Measurements from ENCODE around the gene ORC4. TPM values are rescaled to one million over a fixed set of nuclear protein-coding genes. Genes with fewer than 3 reads are reported as not detected.
A peak's percentile ranks its signal among the peaks of the same experiment; 100 is the strongest.

ORC4 gene
- total and polyA plus RNA-seq, 5 donors = 13.9 to 55.2 (median 38.6) TPM

GRCh38 chr2:147989809-147990403 is 30.6 kb downstream of the ORC4 start:
- H3K27me3 ChIP-seq (ENCODE audit: control insufficient read depth, insufficient read depth) = no peaks in the 10 kb centered on the region
- H3K9me3 ChIP-seq (ENCODE audit: control insufficient read depth, low read length) = no peaks in the 10 kb centered on the region
- ATAC-seq (peak; percentile 46 to 69), DNase-seq (no peak)
- peaks cover 3% of the 10 kb centered on the region for H3K4me1 ChIP-seq (ENCODE audit: control insufficient read depth, insufficient read depth, low read length)
- no peak overlapping the region for H3K4me3 ChIP-seq (ENCODE audit: low read length)
- no peak overlapping the region for H3K27ac ChIP-seq (ENCODE audit: low read length)
- WGBS = 51% methylated on average over 4 of the region's 4 CpGs
- intact Hi-C loops (cut with DNase I) = no loop called here

- Histone ChIP-seq H3K4me3 (ENCODE audit: low read length) (no peak overlapping the region), H3K9me3 (ENCODE audit: control insufficient read depth, low read length) (no peaks in the 10 kb centered on the region), H3K4me1 (ENCODE audit: control insufficient read depth, insufficient read depth, low read length) (peaks cover 3% of the 10 kb centered on the region), H3K27me3 (ENCODE audit: control insufficient read depth, insufficient read depth) (no peaks in the 10 kb centered on the region), H3K27ac (ENCODE audit: low read length) (no peak overlapping the region)
- DNase-seq (no peak), ATAC-seq (no peak)
- intact Hi-C loops (cut with DNase I) = no loop called here
- WGBS = 92% methylated on average over 3 of the region's 3 CpGs
Measured at GRCh38 chr2:147989102-147989501, 31.4 kb downstream of the ORC4 start.

- intact Hi-C loops (cut with DNase I) = no loop called here
- DNase-seq = no peak
- Histone ChIP-seq H3K9me3 (ENCODE audit: control insufficient read depth, low read length) (no peaks in the 10 kb centered on the region), H3K27ac (ENCODE audit: low read length) (no peak overlapping the region), H3K4me3 (ENCODE audit: low read length) (no peak overlapping the region), H3K27me3 (ENCODE audit: control insufficient read depth, insufficient read depth) (no peaks in the 10 kb centered on the region), H3K4me1 (ENCODE audit: control insufficient read depth, insufficient read depth, low read length) (peaks cover 8% of the 10 kb centered on the region)
- 92% methylated on average over 5 of the region's 5 CpGs for WGBS
- no peak for ATAC-seq
Measured at GRCh38 chr2:147980940-147981528, 39.5 kb downstream of the ORC4 start.

GRCh38 chr2:147977679-147978078 is 42.9 kb downstream of the ORC4 start:
- no peak overlapping the region for H3K27ac ChIP-seq (ENCODE audit: low read length)
- over 99% methylated on average over 3 of the region's 3 CpGs for WGBS
- DNase-seq (no peak), ATAC-seq (peak in 1 of 2 donors; percentile 13)
- no peaks in the 10 kb centered on the region for H3K27me3 ChIP-seq (ENCODE audit: control insufficient read depth, insufficient read depth)
- H3K4me3 ChIP-seq (ENCODE audit: low read length) = no peak overlapping the region
- no peaks in the 10 kb centered on the region for H3K9me3 ChIP-seq (ENCODE audit: control insufficient read depth, low read length)
- intact Hi-C loops (cut with DNase I) = no loop called here
- peaks cover 8% of the 10 kb centered on the region for H3K4me1 ChIP-seq (ENCODE audit: control insufficient read depth, insufficient read depth, low read length)

- H3K9me3 ChIP-seq (ENCODE audit: control insufficient read depth, low read length) = no peaks in the 10 kb centered on the region
- no peak overlapping the region for H3K27ac ChIP-seq (ENCODE audit: low read length)
- H3K4me1 ChIP-seq (ENCODE audit: control insufficient read depth, insufficient read depth, low read length) = peaks cover 8% of the 10 kb centered on the region
- 91% methylated on average over 2 of the region's 2 CpGs for WGBS
- H3K4me3 ChIP-seq (ENCODE audit: low read length) = no peak overlapping the region
- DNase-seq = no peak
- H3K27me3 ChIP-seq (ENCODE audit: control insufficient read depth, insufficient read depth) = no peaks in the 10 kb centered on the region
- ATAC-seq = no peak
- intact Hi-C loops (cut with DNase I) = no loop called here
Measured at GRCh38 chr2:147976102-147976501, 44.4 kb downstream of the ORC4 start.

GRCh38 chr2:147968571-147968970 is 52.0 kb downstream of the ORC4 start:
- H3K4me3 ChIP-seq (ENCODE audit: low read length) = no peak overlapping the region
- no peaks in the 10 kb centered on the region for H3K4me1 ChIP-seq (ENCODE audit: control insufficient read depth, insufficient read depth, low read length)
- H3K9me3 ChIP-seq (ENCODE audit: control insufficient read depth, low read length) = no peaks in the 10 kb centered on the region
- ATAC-seq (no peak), DNase-seq (no peak)
- H3K27me3 ChIP-seq (ENCODE audit: control insufficient read depth, insufficient read depth) = no peaks in the 10 kb centered on the region
- WGBS = 93% methylated on average over 2 of the region's 2 CpGs
- H3K27ac ChIP-seq (ENCODE audit: low read length) = no peak overlapping the region
- intact Hi-C loops (cut with DNase I) = no loop called here

- H3K4me1 ChIP-seq (ENCODE audit: control insufficient read depth, insufficient read depth, low read length) = no peaks in the 10 kb centered on the region
- intact Hi-C loops (cut with DNase I) = no loop called here
- no peak for ATAC-seq
Measured at GRCh38 chr2:147952118-147952517, 68.4 kb downstream of the ORC4 start.

GRCh38 chr2:147945660-147946059 is 74.9 kb downstream of the ORC4 start:
- intact Hi-C loops (cut with DNase I) = loop anchor here in 1 of 4 donors (10.0 kb wide), 1 partner anchor 559 kb away; no protein-coding TSS in a partner anchor
- ATAC-seq (no peak), DNase-seq (no peak)
- WGBS = 23% methylated on average over 1 of the region's 1 CpG
- Histone ChIP-seq H3K27ac (ENCODE audit: low read length) (no peak overlapping the region), H3K4me1 (ENCODE audit: control insufficient read depth, insufficient read depth, low read length) (no peaks in the 10 kb centered on the region), H3K27me3 (ENCODE audit: control insufficient read depth, insufficient read depth) (no peaks in the 10 kb centered on the region), H3K9me3 (ENCODE audit: control insufficient read depth, low read length) (no peaks in the 10 kb centered on the region), H3K4me3 (ENCODE audit: low read length) (no peak overlapping the region)

More at GRCh38 chr2:147952118-147952517, 68.4 kb downstream of the ORC4 start:
- no peak for DNase-seq
- Histone ChIP-seq H3K27me3 (ENCODE audit: control insufficient read depth, insufficient read depth) (no peaks in the 10 kb centered on the region), H3K4me3 (ENCODE audit: low read length) (no peak overlapping the region), H3K27ac (ENCODE audit: low read length) (no peak overlapping the region), H3K9me3 (ENCODE audit: control insufficient read depth, low read length) (no peaks in the 10 kb centered on the region)

GRCh38 chr2:147939313-147939712 is 81.2 kb downstream of the ORC4 start:
- Histone ChIP-seq H3K27ac (ENCODE audit: low read length) (no peak overlapping the region), H3K9me3 (ENCODE audit: control insufficient read depth, low read length) (no peaks in the 10 kb centered on the region), H3K4me3 (ENCODE audit: low read length) (no peak overlapping the region), H3K4me1 (ENCODE audit: control insufficient read depth, insufficient read depth, low read length) (no peaks in the 10 kb centered on the region), H3K27me3 (ENCODE audit: control insufficient read depth, insufficient read depth) (no peaks in the 10 kb centered on the region)
- intact Hi-C loops (cut with DNase I) = loop anchor here in 2 of 4 donors (10.0 kb wide), 2 partner anchors 565 to 1045 kb away; no protein-coding TSS in a partner anchor
- DNase-seq = no peak
- 90% methylated on average over 1 of the region's 1 CpG for WGBS
- no peak for ATAC-seq

- Histone ChIP-seq H3K27ac (ENCODE audit: low read length) (no peak overlapping the region), H3K9me3 (ENCODE audit: control insufficient read depth, low read length) (no peaks in the 10 kb centered on the region), H3K4me1 (ENCODE audit: control insufficient read depth, insufficient read depth, low read length) (no peaks in the 10 kb centered on the region), H3K4me3 (ENCODE audit: low read length) (no peak overlapping the region), H3K27me3 (ENCODE audit: control insufficient read depth, insufficient read depth) (no peaks in the 10 kb centered on the region)
- WGBS = 37% methylated on average over 3 of the region's 3 CpGs
- peak; percentile 45 to 56 for ATAC-seq
- intact Hi-C loops (cut with DNase I) = loop anchor here in 2 of 4 donors (10.0 kb wide), 2 partner anchors 567 to 1047 kb away; no protein-coding TSS in a partner anchor
- no peak for DNase-seq
Measured at GRCh38 chr2:147937744-147938349, 82.7 kb downstream of the ORC4 start.

- Histone ChIP-seq H3K4me1 (ENCODE audit: control insufficient read depth, insufficient read depth, low read length) (no peaks in the 10 kb centered on the region), H3K4me3 (ENCODE audit: low read length) (no peak overlapping the region), H3K9me3 (ENCODE audit: control insufficient read depth, low read length) (no peaks in the 10 kb centered on the region), H3K27me3 (ENCODE audit: control insufficient read depth, insufficient read depth) (no peaks in the 10 kb centered on the region), H3K27ac (ENCODE audit: low read length) (no peak overlapping the region)
- no peak for ATAC-seq
- intact Hi-C loops (cut with DNase I) = loop anchor here in 2 of 4 donors (10.0 kb wide), 2 partner anchors 570 to 1050 kb away; no protein-coding TSS in a partner anchor
- whole genome bisulfite sequencing = 74% methylated on average over 1 of the region's 1 CpG
- DNase-seq = no peak
Measured at GRCh38 chr2:147934881-147935620, 85.5 kb downstream of the ORC4 start.

All from right cardiac atrium (tissue), 5 donors.